ENCODE results near the gene ETS1. TPM values are rescaled to one million over a fixed set of nuclear protein-coding genes. Genes with fewer than 3 reads are reported as not detected.

Gene ETS1
- total and polyA plus RNA-seq, 2 experiments from 2014 or later = 25.6 to 52.6 TPM

- TF ChIP-seq ZNF462 (CRISPR knock-in tag; IDR thresholded peaks at IDR 0.05) = no peak
- TF ChIP-seq STAT1 (IDR thresholded peaks at IDR 0.05; ENCODE audit: unreplicated experiment) = no peak
Measured at GRCh38 chr11:128507936-128508335, 79.4 kb downstream of the ETS1 start (continued).

GRCh38 chr11:128506999-128507611 lies 80.3 kb downstream of the ETS1 start:
- peaks cover 2% of the 10 kb centered on the region; the same call in 1 of the 2 replicates for H3K36me3 ChIP-seq (ENCODE audit: insufficient read depth)
- no peaks in the 10 kb centered on the region for H3K27me3 ChIP-seq (ENCODE audit: insufficient read depth)
- peaks cover 1% of the 10 kb centered on the region; the same call in 1 of the 3 replicates for H3K36me3 Mint-ChIP-seq (ENCODE audit: low read depth)
- no peak overlapping the region for H2AFZ ChIP-seq
- peaks cover 21% of the 10 kb centered on the region for H3K4me1 Mint-ChIP-seq
- DNase-seq (ENCODE audit: low spot score) (peak; percentile 62), ATAC-seq (peak; percentile 88)
- H3K4me3 ChIP-seq = no peak overlapping the region
- H4K20me1 ChIP-seq (replicated peaks; ENCODE audit: insufficient read depth) = peaks cover 8% of the 10 kb centered on the region; the same call in 1 of the 2 replicates
- peak overlapping the region; percentile 36; the same call in 1 of the 2 replicates for H3K4me2 ChIP-seq
- H3K27ac Mint-ChIP-seq = no peak overlapping the region
- H3K9me3 Mint-ChIP-seq = 0 out of 3 replicates have a peak, but pooled peaks cover under 1% of the 10 kb centered on the region
- peaks cover 61% of the 10 kb centered on the region for H3K79me2 ChIP-seq (replicated peaks; ENCODE audit: insufficient read depth)
- peaks cover 2% of the 10 kb centered on the region for H3K27me3 Mint-ChIP-seq (ENCODE audit: insufficient read depth, low read depth, poor library complexity)
- no peaks in the 10 kb centered on the region for H3K9me2 ChIP-seq (ENCODE audit: insufficient read depth)
- H3K27ac ChIP-seq (ENCODE audit: low read depth) = no peak overlapping the region
- H3F3A ChIP-seq (replicated peaks; ENCODE audit: low read depth) = no peaks in the 10 kb centered on the region
- no peak overlapping the region for H3K4me3 Mint-ChIP-seq
- peaks cover 20% of the 10 kb centered on the region for H3K4me1 ChIP-seq (ENCODE audit: insufficient read depth)
- no peak for TF ChIP-seq ETS1 (IDR thresholded peaks at IDR 0.05)
- TF ChIP-seq EZH2phosphoT487 (IDR thresholded peaks at IDR 0.05; ENCODE audit: unreplicated experiment) = no peak
- TF ChIP-seq NANOG (IDR thresholded peaks at IDR 0.05; ENCODE audit: borderline replicate concordance) = no peak
- TF ChIP-seq STAT1 (IDR thresholded peaks at IDR 0.05; ENCODE audit: unreplicated experiment) = no peak
- TF ChIP-seq EZH2 (IDR thresholded peaks at IDR 0.05; ENCODE audit: low read depth, unreplicated experiment) = no peak
- TF ChIP-seq CTCF (conservative IDR thresholded peaks at IDR 0.05; ENCODE audit: low read depth in 2 of 2) = no peak
